NB4 (cell line): Measurements from ENCODE around the gene ESYT1.

Experiments used
- MAX ChIP-seq: IDR thresholded peaks from 2 replicates; pipeline ENCODE4 v1.6.1; 2011; ENCODE audit warnings: low read depth, low read length
- MYC ChIP-seq: IDR thresholded peaks from 2 replicates; pipeline ENCODE4 v1.6.1; 2011; ENCODE audit warnings: low read depth, low read length
- POLR2A ChIP-seq: IDR thresholded peaks from 2 replicates; pipeline ENCODE4 v1.6.1; 2011; ENCODE audit warnings: mild to moderate bottlenecking; ENCODE audit not compliant: insufficient read length; ENCODE audit errors: extremely low read depth
- TF ChIP-seq, protein P1 (sequence below): IDR thresholded peaks from one replicate; pipeline ENCODE4 v1.5.1; 2012; ENCODE audit warnings: low read depth, low read length

- TF ChIP-seq, protein P1, sequence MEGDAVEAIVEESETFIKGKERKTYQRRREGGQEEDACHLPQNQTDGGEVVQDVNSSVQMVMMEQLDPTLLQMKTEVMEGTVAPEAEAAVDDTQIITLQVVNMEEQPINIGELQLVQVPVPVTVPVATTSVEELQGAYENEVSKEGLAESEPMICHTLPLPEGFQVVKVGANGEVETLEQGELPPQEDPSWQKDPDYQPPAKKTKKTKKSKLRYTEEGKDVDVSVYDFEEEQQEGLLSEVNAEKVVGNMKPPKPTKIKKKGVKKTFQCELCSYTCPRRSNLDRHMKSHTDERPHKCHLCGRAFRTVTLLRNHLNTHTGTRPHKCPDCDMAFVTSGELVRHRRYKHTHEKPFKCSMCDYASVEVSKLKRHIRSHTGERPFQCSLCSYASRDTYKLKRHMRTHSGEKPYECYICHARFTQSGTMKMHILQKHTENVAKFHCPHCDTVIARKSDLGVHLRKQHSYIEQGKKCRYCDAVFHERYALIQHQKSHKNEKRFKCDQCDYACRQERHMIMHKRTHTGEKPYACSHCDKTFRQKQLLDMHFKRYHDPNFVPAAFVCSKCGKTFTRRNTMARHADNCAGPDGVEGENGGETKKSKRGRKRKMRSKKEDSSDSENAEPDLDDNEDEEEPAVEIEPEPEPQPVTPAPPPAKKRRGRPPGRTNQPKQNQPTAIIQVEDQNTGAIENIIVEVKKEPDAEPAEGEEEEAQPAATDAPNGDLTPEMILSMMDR, result no peak
- TF ChIP-seq POLR2A, result no peak
- TF ChIP-seq MAX, result no peak
- TF ChIP-seq MYC, result no peak
These were observed 47.4 kb upstream of the ESYT1 start for GRCh38 chr12:56080556-56081138.
